ENCODE measurements around the gene STK40.

STK40 gene

DNA sequence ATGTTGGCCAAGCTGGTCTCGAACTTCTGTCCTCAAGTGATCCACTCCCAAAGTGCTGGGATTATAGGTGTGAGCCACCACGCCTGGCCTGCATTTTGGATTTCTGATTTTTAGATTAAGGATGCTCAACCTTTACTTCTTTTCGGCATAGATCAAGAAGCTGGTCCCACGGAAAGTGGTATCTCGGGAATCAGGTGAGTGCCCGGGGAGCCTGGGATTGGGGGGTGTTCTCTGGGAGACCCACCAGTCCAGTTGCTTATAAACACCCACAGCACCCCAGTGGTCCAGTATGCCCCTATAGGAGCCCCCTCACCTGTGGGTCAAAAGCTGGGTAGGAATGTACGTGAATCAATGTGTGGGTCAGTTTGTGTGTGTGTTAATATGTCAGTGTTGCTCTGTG is 76.3 kb downstream of the STK40 start:
- no peak for DNase-seq (ENCODE audit: low spot score)

GRCh38 chr1:36307601-36308330 is 78.0 kb downstream of the STK40 start:
- no peak for DNase-seq (ENCODE audit: low spot score)

DNA sequence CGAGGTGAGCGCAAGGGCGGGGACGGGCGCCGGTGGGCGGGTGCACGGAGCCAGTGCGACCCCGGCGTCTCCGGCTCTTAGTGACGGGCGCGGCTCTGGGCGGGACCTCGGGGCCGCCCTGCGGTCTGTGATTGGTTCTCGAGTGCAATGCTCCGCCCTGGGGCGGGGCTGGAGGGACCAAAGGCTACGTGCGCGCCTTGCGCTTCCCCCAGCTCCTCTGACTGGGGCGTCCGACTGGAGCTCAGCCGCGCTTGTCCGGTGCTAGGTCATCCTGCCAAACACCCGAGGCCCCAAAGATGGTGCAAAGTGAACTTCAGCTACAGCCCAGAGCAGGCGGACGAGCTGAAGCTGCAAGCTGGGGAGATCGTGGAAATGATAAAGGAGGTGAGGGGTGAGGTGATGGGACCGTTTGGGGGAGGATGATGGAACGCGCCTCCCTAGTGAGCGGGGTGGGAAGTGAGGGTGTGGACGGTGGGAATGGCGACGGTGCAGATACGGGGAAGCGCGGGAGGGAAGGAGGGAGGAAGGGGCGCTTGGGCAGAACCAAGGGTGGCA is 78.7 kb downstream of the STK40 start:
- peak; percentile 96 for DNase-seq (ENCODE audit: low spot score)

- DNase-seq (ENCODE audit: low spot score): peak; percentile 54
These were observed 79.4 kb downstream of the STK40 start, which contains the start of gene SH3D21 for GRCh38 chr1:36306210-36306901. Gene SH3D21, plus strand, starts transcription at chr1:36306368. Its CDS starts 53 bp downstream, at chr1:36306421.

- DNase-seq (ENCODE audit: low spot score): no peak
These were observed 79.9 kb downstream of the STK40 start for GRCh38 chr1:36305915-36306209.

DNA sequence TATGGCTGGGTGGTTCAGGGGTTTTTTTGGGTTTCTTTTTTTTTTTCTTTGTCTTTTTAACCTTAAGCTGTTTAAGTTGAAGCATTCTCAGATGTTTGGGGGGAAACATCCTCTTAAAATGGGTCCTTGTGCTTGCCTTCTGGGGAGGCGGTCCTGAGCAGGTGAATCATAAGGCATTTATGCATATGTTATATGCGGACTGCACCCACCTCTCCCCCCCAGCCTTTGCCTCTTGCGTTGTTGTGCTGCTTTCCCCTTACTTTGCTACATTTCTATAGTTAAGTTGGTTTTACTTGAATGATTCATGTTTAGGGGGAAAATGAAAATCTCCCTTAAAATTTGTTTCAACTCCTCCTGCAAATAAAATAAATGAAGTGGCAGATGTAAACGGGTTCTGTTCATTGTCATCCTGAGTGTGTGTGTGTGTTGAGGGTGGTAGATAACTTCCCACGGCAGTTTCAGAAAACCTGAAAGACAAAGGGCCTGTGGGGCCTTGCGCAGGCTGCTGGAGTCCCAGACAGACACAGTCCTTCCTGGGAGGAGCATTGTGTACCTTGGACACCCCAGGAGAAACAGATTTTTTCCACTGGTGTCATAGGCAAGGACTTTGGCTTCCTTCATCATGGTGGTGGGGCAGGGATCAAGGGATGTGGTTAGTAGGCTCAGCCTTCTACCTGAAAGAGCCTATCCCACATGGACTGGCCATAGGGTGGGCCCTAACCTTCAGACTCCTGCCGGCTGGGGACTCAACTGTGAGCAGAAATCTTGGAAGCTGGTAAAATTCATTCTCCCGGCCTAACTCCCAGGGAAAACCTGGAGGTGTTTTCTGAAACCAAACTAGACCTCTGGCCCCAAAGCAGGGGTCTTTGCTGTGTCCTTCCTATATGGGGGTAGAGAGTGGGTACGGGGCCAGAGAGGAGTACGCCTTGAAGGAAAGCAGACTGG is 80.5 kb downstream of the STK40 start:
- no peak for DNase-seq (ENCODE audit: low spot score)

GRCh38 chr1:36304521-36304920 is 81.2 kb downstream of the STK40 start:
- DNase-seq (ENCODE audit: low spot score): no peak

DNA sequence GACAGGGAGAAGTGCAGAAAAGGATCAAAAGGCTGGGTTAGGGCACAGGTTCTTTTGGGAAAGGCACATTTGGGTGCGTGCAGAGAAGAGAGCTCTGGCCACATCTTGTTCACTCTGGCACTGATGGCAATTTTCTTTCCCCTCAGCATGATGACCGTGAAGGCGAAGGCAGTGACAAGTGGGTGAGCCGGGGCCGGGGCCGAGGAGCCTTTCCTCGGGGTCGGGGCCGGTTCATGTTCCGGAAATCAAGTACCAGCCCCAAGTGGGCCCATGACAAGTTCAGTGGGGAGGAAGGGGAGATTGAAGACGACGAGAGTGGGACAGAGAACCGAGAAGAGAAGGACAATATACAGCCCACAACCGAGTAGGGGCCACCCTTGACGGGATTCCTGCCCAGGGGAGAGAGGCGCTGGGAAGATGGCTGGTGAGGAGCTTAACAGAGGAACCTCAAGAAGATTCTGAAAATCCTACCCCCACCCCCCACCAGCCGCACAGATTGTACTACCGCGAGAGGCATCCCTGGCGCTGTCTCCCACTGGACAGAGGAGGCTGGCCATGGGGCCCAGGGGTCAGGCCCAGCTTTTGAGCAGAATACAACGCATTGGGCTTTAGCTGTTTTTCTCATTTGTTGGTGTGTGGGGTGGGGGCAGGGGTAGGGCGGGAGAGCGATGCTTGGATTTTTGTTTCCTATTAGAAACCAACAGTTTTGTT is 81.9 kb downstream of the STK40 start:
- no peak for DNase-seq (ENCODE audit: low spot score)

GRCh38 chr1:36303244-36303643 is 82.5 kb downstream of the STK40 start:
- DNase-seq (ENCODE audit: low spot score): no peak

- no peak for DNase-seq (ENCODE audit: low spot score)
These were observed 84.5 kb downstream of the STK40 start for GRCh38 chr1:36301220-36301619.

DNA sequence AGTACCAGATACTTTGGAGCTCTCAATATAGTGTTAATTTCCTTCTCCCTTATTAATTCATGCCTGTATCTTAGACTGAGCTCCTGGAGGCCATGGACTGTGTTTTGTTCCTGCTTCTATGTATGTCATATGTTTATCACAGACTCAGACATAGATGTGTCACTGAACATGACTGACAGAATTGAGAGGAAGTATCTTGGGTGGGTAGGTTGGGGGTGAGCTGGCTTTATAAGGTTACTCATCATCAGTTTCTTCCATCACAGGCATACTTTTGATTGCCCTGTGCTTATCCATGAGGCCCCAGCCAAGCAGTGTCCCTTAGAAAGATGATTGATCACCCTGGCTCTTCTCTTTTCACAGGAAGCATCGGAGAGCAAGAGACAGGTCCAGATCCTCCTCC is 85.2 kb downstream of the STK40 start:
- no peak for DNase-seq (ENCODE audit: low spot score)

DNA sequence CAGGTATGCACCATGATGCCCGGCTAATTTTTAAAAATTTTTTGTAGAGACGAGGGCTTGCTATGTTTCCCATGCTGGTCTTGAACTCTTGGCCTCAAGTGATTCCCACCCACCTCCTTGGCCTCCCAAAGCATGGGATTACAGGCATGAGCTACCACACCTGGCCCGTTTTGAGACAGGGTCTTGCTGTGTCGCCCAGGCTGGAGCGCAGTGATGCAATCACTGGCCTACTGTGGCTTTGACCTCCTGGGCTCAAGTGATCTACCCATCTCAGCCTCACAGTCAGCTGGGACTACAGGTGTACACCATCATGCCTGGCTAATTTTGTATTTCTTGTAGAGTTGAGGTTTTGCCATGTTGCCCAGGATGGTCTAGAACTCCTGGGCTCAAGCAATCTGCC is 87.1 kb downstream of the STK40 start:
- DNase-seq (ENCODE audit: low spot score): no peak

DNA sequence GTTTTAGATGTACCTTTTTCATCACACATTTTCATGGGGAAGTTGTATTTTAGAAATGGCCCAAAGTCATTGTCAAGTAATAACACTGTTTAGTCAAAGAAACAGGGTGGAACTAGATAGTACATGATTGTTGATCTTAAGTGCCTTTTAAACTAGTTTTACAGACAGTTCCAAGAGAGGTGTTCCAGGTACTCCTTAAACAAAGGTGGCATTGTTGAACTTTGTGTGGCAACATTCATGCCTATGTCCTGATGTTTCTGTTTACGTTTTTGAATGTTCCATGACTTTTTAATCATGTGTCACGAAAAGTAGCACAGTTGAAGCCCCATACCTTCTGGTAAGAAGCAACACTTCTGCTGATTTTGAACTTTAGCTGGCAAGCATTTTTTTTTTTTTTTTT is 88.7 kb downstream of the STK40 start:
- no peak for DNase-seq (ENCODE audit: low spot score)

- no peak for DNase-seq (ENCODE audit: low spot score)
These were observed 90.3 kb downstream of the STK40 start for GRCh38 chr1:36295390-36295789.
